ENCODE results near the gene NGFR.

DNA sequence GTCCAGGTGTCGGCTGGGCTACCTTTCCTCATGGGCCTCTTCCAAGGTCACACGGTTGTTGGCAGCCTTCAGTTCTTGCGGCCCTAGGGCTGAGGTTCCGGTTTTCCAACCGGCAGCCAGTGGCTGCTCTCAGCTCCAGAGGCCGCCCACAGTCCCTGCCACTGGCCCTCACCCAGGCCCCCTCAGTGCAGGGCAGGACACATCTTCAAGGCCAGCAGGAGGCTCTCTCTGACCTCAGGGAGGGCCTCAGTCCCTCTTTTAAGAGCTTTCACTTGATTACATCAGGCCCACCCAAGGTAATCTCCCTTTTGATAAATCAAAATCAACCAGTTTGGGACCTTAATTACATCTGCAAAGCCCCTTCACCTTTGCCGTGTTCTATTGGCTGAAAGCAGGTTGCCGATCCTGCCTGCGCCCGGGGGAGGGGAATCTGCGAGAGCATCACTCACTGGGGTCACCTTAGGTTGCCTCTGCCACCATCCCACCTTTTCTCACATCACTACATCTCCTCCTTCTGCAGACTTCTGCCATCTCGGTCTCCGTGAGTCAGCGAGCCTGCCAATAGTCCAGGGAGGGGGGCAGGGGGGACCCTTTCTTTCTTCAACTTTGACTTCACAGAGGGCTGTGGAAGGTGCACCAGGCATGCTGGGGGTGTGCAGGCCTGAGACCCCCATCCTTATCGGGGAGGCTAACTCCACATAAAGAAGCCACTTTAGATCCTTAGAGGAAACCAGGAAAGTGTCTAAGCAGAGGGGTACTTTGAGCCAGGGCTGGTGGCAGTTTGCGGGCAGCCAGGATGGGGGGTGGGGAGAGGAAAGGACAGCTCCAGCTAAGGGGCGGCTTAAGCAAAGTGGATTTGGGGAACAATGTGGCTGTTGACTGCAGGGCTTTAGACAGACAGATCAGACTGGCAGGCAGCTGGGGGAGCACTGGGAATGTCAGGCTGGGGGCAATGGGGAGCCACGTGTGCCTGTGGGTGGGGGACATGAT is 51.7 kb downstream of the NGFR start:
- TF ChIP-seq, protein P1, sequence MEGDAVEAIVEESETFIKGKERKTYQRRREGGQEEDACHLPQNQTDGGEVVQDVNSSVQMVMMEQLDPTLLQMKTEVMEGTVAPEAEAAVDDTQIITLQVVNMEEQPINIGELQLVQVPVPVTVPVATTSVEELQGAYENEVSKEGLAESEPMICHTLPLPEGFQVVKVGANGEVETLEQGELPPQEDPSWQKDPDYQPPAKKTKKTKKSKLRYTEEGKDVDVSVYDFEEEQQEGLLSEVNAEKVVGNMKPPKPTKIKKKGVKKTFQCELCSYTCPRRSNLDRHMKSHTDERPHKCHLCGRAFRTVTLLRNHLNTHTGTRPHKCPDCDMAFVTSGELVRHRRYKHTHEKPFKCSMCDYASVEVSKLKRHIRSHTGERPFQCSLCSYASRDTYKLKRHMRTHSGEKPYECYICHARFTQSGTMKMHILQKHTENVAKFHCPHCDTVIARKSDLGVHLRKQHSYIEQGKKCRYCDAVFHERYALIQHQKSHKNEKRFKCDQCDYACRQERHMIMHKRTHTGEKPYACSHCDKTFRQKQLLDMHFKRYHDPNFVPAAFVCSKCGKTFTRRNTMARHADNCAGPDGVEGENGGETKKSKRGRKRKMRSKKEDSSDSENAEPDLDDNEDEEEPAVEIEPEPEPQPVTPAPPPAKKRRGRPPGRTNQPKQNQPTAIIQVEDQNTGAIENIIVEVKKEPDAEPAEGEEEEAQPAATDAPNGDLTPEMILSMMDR (IDR thresholded peaks at IDR 0.05), result no peak
- TF ChIP-seq TCF7L2 (IDR thresholded peaks at IDR 0.05; ENCODE audit: low read depth, low read length) (no peak), POLR2AphosphoS5 (IDR thresholded peaks at IDR 0.05; ENCODE audit: low read depth, low read length) (no peak)
- TF ChIP-seq, protein P2, sequence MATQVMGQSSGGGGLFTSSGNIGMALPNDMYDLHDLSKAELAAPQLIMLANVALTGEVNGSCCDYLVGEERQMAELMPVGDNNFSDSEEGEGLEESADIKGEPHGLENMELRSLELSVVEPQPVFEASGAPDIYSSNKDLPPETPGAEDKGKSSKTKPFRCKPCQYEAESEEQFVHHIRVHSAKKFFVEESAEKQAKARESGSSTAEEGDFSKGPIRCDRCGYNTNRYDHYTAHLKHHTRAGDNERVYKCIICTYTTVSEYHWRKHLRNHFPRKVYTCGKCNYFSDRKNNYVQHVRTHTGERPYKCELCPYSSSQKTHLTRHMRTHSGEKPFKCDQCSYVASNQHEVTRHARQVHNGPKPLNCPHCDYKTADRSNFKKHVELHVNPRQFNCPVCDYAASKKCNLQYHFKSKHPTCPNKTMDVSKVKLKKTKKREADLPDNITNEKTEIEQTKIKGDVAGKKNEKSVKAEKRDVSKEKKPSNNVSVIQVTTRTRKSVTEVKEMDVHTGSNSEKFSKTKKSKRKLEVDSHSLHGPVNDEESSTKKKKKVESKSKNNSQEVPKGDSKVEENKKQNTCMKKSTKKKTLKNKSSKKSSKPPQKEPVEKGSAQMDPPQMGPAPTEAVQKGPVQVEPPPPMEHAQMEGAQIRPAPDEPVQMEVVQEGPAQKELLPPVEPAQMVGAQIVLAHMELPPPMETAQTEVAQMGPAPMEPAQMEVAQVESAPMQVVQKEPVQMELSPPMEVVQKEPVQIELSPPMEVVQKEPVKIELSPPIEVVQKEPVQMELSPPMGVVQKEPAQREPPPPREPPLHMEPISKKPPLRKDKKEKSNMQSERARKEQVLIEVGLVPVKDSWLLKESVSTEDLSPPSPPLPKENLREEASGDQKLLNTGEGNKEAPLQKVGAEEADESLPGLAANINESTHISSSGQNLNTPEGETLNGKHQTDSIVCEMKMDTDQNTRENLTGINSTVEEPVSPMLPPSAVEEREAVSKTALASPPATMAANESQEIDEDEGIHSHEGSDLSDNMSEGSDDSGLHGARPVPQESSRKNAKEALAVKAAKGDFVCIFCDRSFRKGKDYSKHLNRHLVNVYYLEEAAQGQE (IDR thresholded peaks at IDR 0.05; ENCODE audit: insufficient read depth in 1 of 2, low read depth in 2 of 2, low read length in 1 of 2), result no peak
